Hepatocyte (in vitro differentiated cells): Measurements from ENCODE around the gene TESMIN. TPM values are rescaled to one million over a fixed set of nuclear protein-coding genes. Genes with fewer than 3 reads are reported as not detected.

Experiments
- DNase-seq: peaks from one replicate; pipeline ENCODE4 v3.0.0-alpha.2; 2016; ENCODE audit warnings: low spot score
- H2AFZ ChIP-seq: fragments of 200-600 bp; sonication (generic); 2 replicates; pipeline ENCODE4 v1.6.0; 2016; ENCODE audit warnings: antibody characterized with exemption, mild to moderate bottlenecking
- H3K27ac ChIP-seq: fragments of 200-600 bp; sonication (generic); 2 replicates; pipeline ENCODE4 v1.5.1; 2016; ENCODE audit warnings: mild to moderate bottlenecking
- H3K27me3 ChIP-seq: fragments of 200-600 bp; sonication (generic); 2 replicates; pipeline ENCODE4 v1.6.1; 2016
- H3K36me3 ChIP-seq: fragments of 200-600 bp; sonication (generic); replicated peaks from 2 replicates; pipeline ENCODE4 v1.5.1; 2016; ENCODE audit warnings: low read depth; ENCODE audit not compliant: insufficient read depth
- H3K4me1 ChIP-seq: fragments of 200-600 bp; sonication (generic); 2 replicates; pipeline ENCODE4 v1.5.1; 2016; ENCODE audit warnings: mild to moderate bottlenecking, moderate library complexity; ENCODE audit not compliant: insufficient read depth
- H3K4me2 ChIP-seq: fragments of 200-600 bp; sonication (generic); 2 replicates; pipeline ENCODE4 v1.6.0; 2016
- H3K4me3 ChIP-seq: fragments of 200-600 bp; sonication (generic); 2 replicates; pipeline ENCODE4 v1.5.1; 2016; ENCODE audit warnings: mild to moderate bottlenecking
- H3K79me2 ChIP-seq: fragments of 200-600 bp; sonication (generic); 2 replicates; pipeline ENCODE4 v1.6.0; 2017; ENCODE audit warnings: mild to moderate bottlenecking
- H3K9me2 ChIP-seq: fragments of 200-600 bp; sonication (generic); replicated peaks from 2 replicates; pipeline ENCODE4 v1.6.0; 2017; ENCODE audit warnings: mild to moderate bottlenecking; ENCODE audit not compliant: insufficient read depth
- H3K9me3 ChIP-seq: fragments of 200-600 bp; sonication (generic); 2 replicates; pipeline ENCODE4 v1.5.1; 2016; ENCODE audit warnings: low read depth, mild to moderate bottlenecking
- H4K20me1 ChIP-seq: fragments of 200-600 bp; sonication (generic); 2 replicates; pipeline ENCODE4 v1.6.0; 2016; ENCODE audit warnings: mild to moderate bottlenecking; ENCODE audit not compliant: insufficient read depth, poor library complexity, severe bottlenecking
- EZH2 ChIP-seq: fragments of 200-600 bp; sonication (generic); IDR thresholded peaks from 2 replicates; pipeline ENCODE4 v1.6.1; 2016; ENCODE audit warnings: antibody characterized with exemption, mild to moderate bottlenecking, borderline replicate concordance
- EZH2phosphoT487 ChIP-seq: fragments of 200-600 bp; sonication (generic); IDR thresholded peaks from one replicate; pipeline ENCODE4 v1.6.1; 2018; ENCODE audit warnings: antibody characterized with exemption, mild to moderate bottlenecking, low read depth, moderate library complexity; ENCODE audit not compliant: unreplicated experiment, severe bottlenecking
- WGBS: methylation state at CpG from one replicate; pipeline ENCODE4 v1.1.6; 2016; ENCODE audit warnings: low lambda C conversion rate; ENCODE audit errors: missing lambda C conversion rate; 5-methylcytosine and 5-hydroxymethylcytosine counted together
- polyA plus RNA-seq: library from polyadenylated mRNA; unstranded; fragments of >200 nt; fragmentation: Nextera tagmentation; extraction: Ambion mirVana; gene quantifications from 2 replicates; pipeline ENCODE4 v1.2.1, GENCODE V29; 2016
- total RNA-seq: library from RNA; depleted of rRNA; stranded (reverse); fragments of >200 nt; gene quantifications from 2 replicates; pipeline ENCODE4 v1.2.3, GENCODE V29; 2014
- TF ChIP-seq, protein P1 (sequence below): fragments of 200-600 bp; sonication (generic); IDR thresholded peaks from 2 replicates; pipeline ENCODE4 v1.5.1; 2016; ENCODE audit warnings: antibody characterized with exemption, mild to moderate bottlenecking; ENCODE audit not compliant: poor library complexity

Gene TESMIN
- total and polyA plus RNA-seq, 2 experiments from 2014 or later: 1.5 to 6.7 TPM

- no peaks in the 10 kb centered on the region for H3K9me3 ChIP-seq
- H4K20me1 ChIP-seq: no peaks in the 10 kb centered on the region
- no peak overlapping the region for H2AFZ ChIP-seq
- DNase-seq: peak; percentile 27
- TF ChIP-seq, protein P1, sequence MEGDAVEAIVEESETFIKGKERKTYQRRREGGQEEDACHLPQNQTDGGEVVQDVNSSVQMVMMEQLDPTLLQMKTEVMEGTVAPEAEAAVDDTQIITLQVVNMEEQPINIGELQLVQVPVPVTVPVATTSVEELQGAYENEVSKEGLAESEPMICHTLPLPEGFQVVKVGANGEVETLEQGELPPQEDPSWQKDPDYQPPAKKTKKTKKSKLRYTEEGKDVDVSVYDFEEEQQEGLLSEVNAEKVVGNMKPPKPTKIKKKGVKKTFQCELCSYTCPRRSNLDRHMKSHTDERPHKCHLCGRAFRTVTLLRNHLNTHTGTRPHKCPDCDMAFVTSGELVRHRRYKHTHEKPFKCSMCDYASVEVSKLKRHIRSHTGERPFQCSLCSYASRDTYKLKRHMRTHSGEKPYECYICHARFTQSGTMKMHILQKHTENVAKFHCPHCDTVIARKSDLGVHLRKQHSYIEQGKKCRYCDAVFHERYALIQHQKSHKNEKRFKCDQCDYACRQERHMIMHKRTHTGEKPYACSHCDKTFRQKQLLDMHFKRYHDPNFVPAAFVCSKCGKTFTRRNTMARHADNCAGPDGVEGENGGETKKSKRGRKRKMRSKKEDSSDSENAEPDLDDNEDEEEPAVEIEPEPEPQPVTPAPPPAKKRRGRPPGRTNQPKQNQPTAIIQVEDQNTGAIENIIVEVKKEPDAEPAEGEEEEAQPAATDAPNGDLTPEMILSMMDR: no peak
- TF ChIP-seq EZH2phosphoT487 (no peak), EZH2 (no peak)
- H3K27ac ChIP-seq: peak overlapping the region; percentile 7
- H3K4me3 ChIP-seq: no peak overlapping the region
- H3K36me3 ChIP-seq: no peaks in the 10 kb centered on the region
- no peaks in the 10 kb centered on the region for H3K79me2 ChIP-seq
- H3K4me2 ChIP-seq: no peak overlapping the region
- 49% methylated on average over 10 of the region's 10 CpGs for WGBS
- no peaks in the 10 kb centered on the region for H3K4me1 ChIP-seq
- H3K27me3 ChIP-seq: no peaks in the 10 kb centered on the region
- H3K9me2 ChIP-seq: no peaks in the 10 kb centered on the region
Observed at GRCh38 chr11:68763181-68763721, 11.9 kb upstream of the TESMIN start.

- Histone ChIP-seq H3K9me2 (no peaks in the 10 kb centered on the region), H4K20me1 (no peaks in the 10 kb centered on the region), H3K4me1 (no peaks in the 10 kb centered on the region), H3K36me3 (no peaks in the 10 kb centered on the region), H3K9me3 (no peaks in the 10 kb centered on the region), H3K4me3 (no peak overlapping the region), H3K27me3 (no peaks in the 10 kb centered on the region), H2AFZ (no peak overlapping the region), H3K79me2 (no peaks in the 10 kb centered on the region), H3K27ac (no peak overlapping the region), H3K4me2 (no peak overlapping the region)
- 85% methylated on average over 15 of the region's 15 CpGs for WGBS
- TF ChIP-seq EZH2phosphoT487 (no peak), EZH2 (no peak)
- TF ChIP-seq, protein P1: no peak
- no peak for DNase-seq
Observed at GRCh38 chr11:68762481-68762880, 11.2 kb upstream of the TESMIN start.

- no peak for DNase-seq
- 85% methylated on average over 12 of the region's 12 CpGs for WGBS
Observed at GRCh38 chr11:68761801-68762200, 10.5 kb upstream of the TESMIN start.

More at GRCh38 chr11:68761801-68762200, 10.5 kb upstream of the TESMIN start:
- H2AFZ ChIP-seq: no peak overlapping the region
- H3K4me1 ChIP-seq: no peaks in the 10 kb centered on the region
- H4K20me1 ChIP-seq: no peaks in the 10 kb centered on the region
- no peaks in the 10 kb centered on the region for H3K36me3 ChIP-seq
- H3K4me3 ChIP-seq: no peak overlapping the region
- H3K9me2 ChIP-seq: no peaks in the 10 kb centered on the region
- no peaks in the 10 kb centered on the region for H3K9me3 ChIP-seq
- H3K4me2 ChIP-seq: no peak overlapping the region
- H3K27ac ChIP-seq: no peak overlapping the region
- H3K27me3 ChIP-seq: no peaks in the 10 kb centered on the region
- no peaks in the 10 kb centered on the region for H3K79me2 ChIP-seq
- TF ChIP-seq, protein P1: no peak
- TF ChIP-seq EZH2: no peak
- TF ChIP-seq EZH2phosphoT487: no peak
